Keratinocyte (primary cell): ENCODE measurements around the gene DARS2. TPM values are rescaled to one million over a fixed set of nuclear protein-coding genes. Genes with fewer than 3 reads are reported as not detected.

Experiments used
- DNase-seq: peaks from one replicate; pipeline ENCODE4 v3.0.0-alpha.2; 2011; ENCODE audit warnings: low read depth, missing footprints, low spot score
- FAIRE-seq: peaks from 2 replicates; lab custom pipeline; 2011; peaks lifted over from hg19 to GRCh38; lab: Jason Lieb, UNC
- H2AFZ ChIP-seq: 2 replicates; pipeline ENCODE4 v1.6.0; 2012; ENCODE audit warnings: low read length, control low read depth, inconsistent platforms; ENCODE audit not compliant: control insufficient read depth
- H3K27ac ChIP-seq: 2 replicates; pipeline ENCODE4 v1.5.1; 2011; ENCODE audit warnings: low read length; ENCODE audit not compliant: control insufficient read depth, insufficient read depth
- H3K27me3 ChIP-seq: 3 replicates; pipeline ENCODE4 v1.6.0; 2011; ENCODE audit warnings: low read length; ENCODE audit not compliant: control insufficient read depth, insufficient read depth; ENCODE audit errors: extremely low read depth
- H3K36me3 ChIP-seq, 2 experiments: 2 replicates in 1 of 2; 3 replicates in 1 of 2; pipeline ENCODE4 v1.5.1; 2011; ENCODE audit warnings: low read length in 2 of 2, mild to moderate bottlenecking in 1 of 2; ENCODE audit not compliant: control insufficient read depth in 2 of 2, insufficient read depth in 2 of 2; ENCODE audit errors: extremely low read depth in 1 of 2
- H3K4me1 ChIP-seq: 3 replicates; pipeline ENCODE4 v1.5.1; 2011; ENCODE audit warnings: low read length; ENCODE audit not compliant: control insufficient read depth, insufficient read depth; ENCODE audit errors: extremely low read depth
- H3K4me2 ChIP-seq: 3 replicates; pipeline ENCODE4 v1.6.0; 2011; ENCODE audit warnings: low read depth, low read length; ENCODE audit not compliant: control insufficient read depth, insufficient read depth; ENCODE audit errors: extremely low read depth
- H3K4me3 ChIP-seq, 3 experiments: fragments of 200-600 bp in 1 of 3; sonication (generic) in 1 of 3; 2 replicates in 2 of 3; 3 replicates in 1 of 3; pipeline ENCODE4 v1.5.1; 2011 to 2016; ENCODE audit warnings: low read length in 3 of 3, mild to moderate bottlenecking in 3 of 3, control low read depth in 2 of 3, inconsistent platforms in 1 of 3, low read depth in 1 of 3, mixed read lengths in 1 of 3, mixed run types in 1 of 3, moderate library complexity in 1 of 3; ENCODE audit not compliant: control insufficient read depth in 2 of 3, insufficient read depth in 2 of 3; ENCODE audit errors: extremely low read depth in 1 of 3
- H3K79me2 ChIP-seq: 2 replicates; pipeline ENCODE4 v1.6.0; 2012; ENCODE audit warnings: low read length; ENCODE audit not compliant: control insufficient read depth, insufficient read depth
- H3K9ac ChIP-seq: 3 replicates; pipeline ENCODE4 v1.6.0; 2011; ENCODE audit warnings: low read length; ENCODE audit not compliant: control insufficient read depth, insufficient read depth; ENCODE audit errors: extremely low read depth
- H3K9me1 ChIP-seq: 3 replicates; pipeline ENCODE4 v1.6.0; 2011; ENCODE audit warnings: low read length; ENCODE audit not compliant: control insufficient read depth, insufficient read depth; ENCODE audit errors: extremely low read depth
- H3K9me3 ChIP-seq: 2 replicates; pipeline ENCODE4 v1.5.1; 2012; ENCODE audit warnings: low read depth, low read length; ENCODE audit not compliant: control insufficient read depth
- H4K20me1 ChIP-seq: 3 replicates; pipeline ENCODE4 v1.6.0; 2011; ENCODE audit warnings: low read length; ENCODE audit not compliant: control insufficient read depth, insufficient read depth; ENCODE audit errors: extremely low read depth
- EZH2 ChIP-seq: IDR thresholded peaks from one replicate; pipeline ENCODE4 v1.6.1; 2012; ENCODE audit warnings: inconsistent platforms, mild to moderate bottlenecking, low read length, moderate library complexity
- dilution Hi-C: fragments of 300-500 bp; cut with MboI; formaldehyde crosslinking; loops from one replicate; pipeline ENCODE4 v1.7.0; 2020; ENCODE audit warnings: low sequenced_read_pairs; ENCODE audit not compliant: extremely low pct_ligation_motif_present
- polyA plus RNA-seq, 5 experiments: library from polyadenylated mRNA; depleted of rRNA in 3 of 5; stranded (reverse) in 3 of 5; stranded (forward) in 1 of 5; unstranded in 1 of 5; fragments of >200 nt; gene quantifications; 1 replicate in 1 of 5; 2 replicates in 3 of 5; 3 replicates in 1 of 5; pipeline versions ENCODE4 v1.2.1 to v1.2.3, GENCODE V29; 2011 to 2012; ENCODE audit warnings: missing spikeins in 2 of 5, low read depth in 1 of 5, low replicate concordance in 1 of 5
- TF ChIP-seq, protein P1 (sequence below), 3 experiments: IDR thresholded peaks in 1 of 3; conservative IDR thresholded peaks in 1 of 3; optimal IDR thresholded peaks in 1 of 3; 2 replicates in 2 of 3; 3 replicates in 1 of 3; pipeline versions ENCODE3 to v1.5.1; 2011; ENCODE audit warnings: low read length in 3 of 3, mild to moderate bottlenecking in 3 of 3, moderate library complexity in 2 of 3, control low read depth in 1 of 3, inconsistent platforms in 1 of 3; ENCODE audit not compliant: insufficient read depth in 2 of 3; ENCODE audit errors: extremely low read depth in 1 of 3

Gene DARS2
- polyA plus RNA-seq, 1 donor (not counting 4 experiments of a cell fraction or from before 2014, with no cell fraction given): 36.4 TPM

DNA sequence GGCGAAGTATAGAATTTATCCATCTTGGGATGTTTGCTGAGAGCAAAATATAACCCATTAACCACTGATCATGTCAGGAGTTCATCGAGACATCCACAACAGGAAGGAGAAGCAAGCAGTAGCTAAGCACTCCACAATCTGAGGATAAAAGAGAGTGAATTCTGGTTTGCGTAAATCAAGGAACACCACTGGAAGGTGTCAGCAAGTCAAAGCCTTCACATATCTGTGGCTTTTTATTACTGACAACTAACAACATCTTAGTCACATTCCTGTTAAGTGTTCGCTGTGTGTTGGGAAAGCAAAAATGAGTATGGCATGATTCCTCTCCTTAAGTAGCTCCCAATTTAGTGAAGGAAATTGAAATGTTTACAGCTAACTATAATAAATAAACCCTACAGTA is 44.5 kb upstream of the DARS2 start:
- FAIRE-seq: no peak
- dilution Hi-C loops: no loop called here

GRCh38 chr1:173784997-173785396 is 39.5 kb upstream of the DARS2 start:
- no peak overlapping the region for H3K27ac ChIP-seq
- H3K27me3 ChIP-seq: no peaks in the 10 kb centered on the region
- no peaks in the 10 kb centered on the region for H3K4me1 ChIP-seq
- H3K36me3 ChIP-seq: peaks cover 0 to 4% of the 10 kb centered on the region in 2 experiments
- no peaks in the 10 kb centered on the region for H3K9me3 ChIP-seq
- FAIRE-seq (no peak), DNase-seq (no peak)
- H3K4me3 ChIP-seq: no peak overlapping the region
- TF ChIP-seq, protein P1, sequence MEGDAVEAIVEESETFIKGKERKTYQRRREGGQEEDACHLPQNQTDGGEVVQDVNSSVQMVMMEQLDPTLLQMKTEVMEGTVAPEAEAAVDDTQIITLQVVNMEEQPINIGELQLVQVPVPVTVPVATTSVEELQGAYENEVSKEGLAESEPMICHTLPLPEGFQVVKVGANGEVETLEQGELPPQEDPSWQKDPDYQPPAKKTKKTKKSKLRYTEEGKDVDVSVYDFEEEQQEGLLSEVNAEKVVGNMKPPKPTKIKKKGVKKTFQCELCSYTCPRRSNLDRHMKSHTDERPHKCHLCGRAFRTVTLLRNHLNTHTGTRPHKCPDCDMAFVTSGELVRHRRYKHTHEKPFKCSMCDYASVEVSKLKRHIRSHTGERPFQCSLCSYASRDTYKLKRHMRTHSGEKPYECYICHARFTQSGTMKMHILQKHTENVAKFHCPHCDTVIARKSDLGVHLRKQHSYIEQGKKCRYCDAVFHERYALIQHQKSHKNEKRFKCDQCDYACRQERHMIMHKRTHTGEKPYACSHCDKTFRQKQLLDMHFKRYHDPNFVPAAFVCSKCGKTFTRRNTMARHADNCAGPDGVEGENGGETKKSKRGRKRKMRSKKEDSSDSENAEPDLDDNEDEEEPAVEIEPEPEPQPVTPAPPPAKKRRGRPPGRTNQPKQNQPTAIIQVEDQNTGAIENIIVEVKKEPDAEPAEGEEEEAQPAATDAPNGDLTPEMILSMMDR (optimal IDR thresholded peaks at IDR 0.05 in 1 of 3, IDR thresholded peaks at IDR 0.05 in 1 of 3, conservative IDR thresholded peaks at IDR 0.05 in 1 of 3; ENCODE audit: extremely low read depth in 1 of 3, insufficient read depth in 2 of 3, low read length in 3 of 3): no peak
- TF ChIP-seq EZH2: no peak
- H2AFZ ChIP-seq: no peak overlapping the region
- dilution Hi-C loops: no loop called here
- H3K9me1 ChIP-seq: no peaks in the 10 kb centered on the region
- no peak overlapping the region for H3K9ac ChIP-seq
- no peak overlapping the region for H3K4me2 ChIP-seq
- no peaks in the 10 kb centered on the region for H4K20me1 ChIP-seq
- no peaks in the 10 kb centered on the region for H3K79me2 ChIP-seq

More for the DNA sequence above, 44.5 kb upstream of the DARS2 start:
- H3K4me1 ChIP-seq: no peaks in the 10 kb centered on the region
- no peaks in the 10 kb centered on the region for H3K9me3 ChIP-seq
- no peak overlapping the region for H3K4me2 ChIP-seq
- no peaks in the 10 kb centered on the region for H3K79me2 ChIP-seq
- TF ChIP-seq, protein P1 (optimal IDR thresholded peaks at IDR 0.05 in 1 of 3, IDR thresholded peaks at IDR 0.05 in 1 of 3, conservative IDR thresholded peaks at IDR 0.05 in 1 of 3; ENCODE audit: extremely low read depth in 1 of 3, insufficient read depth in 2 of 3, low read length in 3 of 3): no peak
- no peak for TF ChIP-seq EZH2
- H3K27me3 ChIP-seq: no peaks in the 10 kb centered on the region
- H3K9ac ChIP-seq: no peak overlapping the region
- H2AFZ ChIP-seq: no peak overlapping the region
- no peak for DNase-seq
- H3K27ac ChIP-seq: no peak overlapping the region
- H4K20me1 ChIP-seq: no peaks in the 10 kb centered on the region
- no peaks in the 10 kb centered on the region for H3K9me1 ChIP-seq
- peaks cover 0 to 3% of the 10 kb centered on the region in 2 experiments for H3K36me3 ChIP-seq
- H3K4me3 ChIP-seq: no peak overlapping the region
